ENCODE results near the gene ACAD10. TPM values are rescaled to one million over a fixed set of nuclear protein-coding genes. Genes with fewer than 3 reads are reported as not detected.

ACAD10 gene
- total RNA-seq, 2 experiments from 2014 or later: 24.5 to 28.8 TPM

DNA sequence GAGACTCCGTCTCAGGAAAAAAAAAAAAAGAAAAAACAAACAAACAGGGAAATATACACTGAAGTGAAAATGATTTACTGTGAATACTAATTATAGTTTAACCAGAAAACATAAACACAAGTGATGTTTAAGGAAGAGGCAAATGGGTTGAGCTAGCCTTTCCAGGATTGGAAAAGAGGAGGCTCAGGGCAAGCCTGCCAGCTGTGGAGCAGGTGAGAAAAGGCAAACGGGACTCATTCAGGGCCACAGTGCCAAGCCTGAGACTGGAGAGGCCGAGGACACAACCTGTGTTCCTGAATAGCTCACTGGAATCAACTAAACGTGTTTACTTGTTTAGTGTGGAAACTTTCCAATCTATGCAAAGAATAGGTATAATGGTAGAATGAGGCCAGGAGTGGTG lies 120.5 kb downstream of the ACAD10 start:
- Mint-ChIP-seq H3K4me3 (no peak overlapping the region), H3K4me1 (ENCODE audit: low read depth) (no peaks in the 10 kb centered on the region)
- intact Hi-C loops (cut with micrococcal nuclease): no loop called here

More for the DNA sequence above, 120.5 kb downstream of the ACAD10 start:
- no peak for DNase-seq
- Mint-ChIP-seq H3K27ac (no peak overlapping the region), H3K36me3 (ENCODE audit: low read depth) (no peaks in the 10 kb centered on the region), H3K27me3 (no peaks in the 10 kb centered on the region), H3K9me3 (no peaks in the 10 kb centered on the region)
- no peak for ATAC-seq
- CTCF ChIA-PET: no interaction called here
- TF ChIP-seq, protein P1, sequence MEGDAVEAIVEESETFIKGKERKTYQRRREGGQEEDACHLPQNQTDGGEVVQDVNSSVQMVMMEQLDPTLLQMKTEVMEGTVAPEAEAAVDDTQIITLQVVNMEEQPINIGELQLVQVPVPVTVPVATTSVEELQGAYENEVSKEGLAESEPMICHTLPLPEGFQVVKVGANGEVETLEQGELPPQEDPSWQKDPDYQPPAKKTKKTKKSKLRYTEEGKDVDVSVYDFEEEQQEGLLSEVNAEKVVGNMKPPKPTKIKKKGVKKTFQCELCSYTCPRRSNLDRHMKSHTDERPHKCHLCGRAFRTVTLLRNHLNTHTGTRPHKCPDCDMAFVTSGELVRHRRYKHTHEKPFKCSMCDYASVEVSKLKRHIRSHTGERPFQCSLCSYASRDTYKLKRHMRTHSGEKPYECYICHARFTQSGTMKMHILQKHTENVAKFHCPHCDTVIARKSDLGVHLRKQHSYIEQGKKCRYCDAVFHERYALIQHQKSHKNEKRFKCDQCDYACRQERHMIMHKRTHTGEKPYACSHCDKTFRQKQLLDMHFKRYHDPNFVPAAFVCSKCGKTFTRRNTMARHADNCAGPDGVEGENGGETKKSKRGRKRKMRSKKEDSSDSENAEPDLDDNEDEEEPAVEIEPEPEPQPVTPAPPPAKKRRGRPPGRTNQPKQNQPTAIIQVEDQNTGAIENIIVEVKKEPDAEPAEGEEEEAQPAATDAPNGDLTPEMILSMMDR (IDR thresholded peaks at IDR 0.05): no peak
- POLR2A ChIA-PET: no interaction called here

Small RNA genes within 50 kb of the gene (microRNA-seq; reads per million reads assigned to microRNA genes)
- not detected for gene MIR6761 (ENCODE audit: borderline microRNAs expressed, borderline replicate concordance)

Other genes starting within 250 kb of the ACAD10 start
- 10 to 100 TPM; 32.2 to 35.6 TPM for gene ATXN2, start 86.7 kb upstream of the ACAD10 start, total RNA-seq
- gene BRAP, start 97 bp upstream of the ACAD10 start, total RNA-seq: 10 to 100 TPM; 16.3 to 16.9 TPM
- 1 to 10 TPM; 3.2 to 3.8 TPM for gene ALDH2, start 80.9 kb downstream of the ACAD10 start, total RNA-seq
- gene MAPKAPK5, start 156.2 kb downstream of the ACAD10 start, total RNA-seq: 10 to 100 TPM; 54.3 to 64.2 TPM

Measured in activated CD8-positive, alpha-beta T cell treated with anti-CD3 and anti-CD28 coated beads for 36 hours (primary cell).